Measurements from ENCODE around the gene GPR176.

DNA sequence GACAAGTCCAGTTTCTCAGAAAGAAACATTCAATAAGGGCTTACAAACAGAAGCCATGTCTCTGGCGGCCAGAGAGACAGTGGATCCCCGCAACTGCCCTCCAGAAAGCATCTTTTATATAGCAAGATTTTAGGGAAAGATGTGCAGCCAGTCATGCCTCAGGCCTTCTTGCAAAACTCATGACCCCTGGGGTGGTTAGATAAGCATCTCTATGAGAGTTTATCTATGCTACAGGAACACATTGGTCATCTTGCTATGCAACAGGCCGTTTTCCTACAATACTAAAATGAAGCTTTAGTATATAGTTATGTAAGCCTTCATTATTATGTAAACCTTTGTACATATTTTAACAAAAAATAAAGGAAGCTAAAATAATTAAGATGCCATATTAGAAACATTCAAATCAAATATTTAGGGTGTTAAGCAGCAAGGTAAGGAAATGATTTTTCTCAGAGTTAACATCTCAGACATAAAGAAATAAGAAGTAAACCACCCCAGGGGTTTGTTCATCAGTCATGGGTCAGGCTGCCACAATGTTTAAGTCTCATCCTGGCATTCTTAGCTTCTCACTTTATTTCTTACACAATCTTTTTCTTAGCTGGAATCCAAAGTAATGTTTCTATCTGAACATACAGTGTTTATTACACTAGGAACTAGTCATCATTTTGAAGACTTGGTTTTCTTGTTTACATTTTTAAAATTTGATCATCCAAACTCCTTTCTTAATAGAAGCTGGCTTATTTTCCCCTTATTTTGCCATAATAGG, 131.1 kb downstream of the GPR176 start:
- no peak for TF ChIP-seq POLR2A (IDR thresholded peaks at IDR 0.05)
- TF ChIP-seq, protein P1, sequence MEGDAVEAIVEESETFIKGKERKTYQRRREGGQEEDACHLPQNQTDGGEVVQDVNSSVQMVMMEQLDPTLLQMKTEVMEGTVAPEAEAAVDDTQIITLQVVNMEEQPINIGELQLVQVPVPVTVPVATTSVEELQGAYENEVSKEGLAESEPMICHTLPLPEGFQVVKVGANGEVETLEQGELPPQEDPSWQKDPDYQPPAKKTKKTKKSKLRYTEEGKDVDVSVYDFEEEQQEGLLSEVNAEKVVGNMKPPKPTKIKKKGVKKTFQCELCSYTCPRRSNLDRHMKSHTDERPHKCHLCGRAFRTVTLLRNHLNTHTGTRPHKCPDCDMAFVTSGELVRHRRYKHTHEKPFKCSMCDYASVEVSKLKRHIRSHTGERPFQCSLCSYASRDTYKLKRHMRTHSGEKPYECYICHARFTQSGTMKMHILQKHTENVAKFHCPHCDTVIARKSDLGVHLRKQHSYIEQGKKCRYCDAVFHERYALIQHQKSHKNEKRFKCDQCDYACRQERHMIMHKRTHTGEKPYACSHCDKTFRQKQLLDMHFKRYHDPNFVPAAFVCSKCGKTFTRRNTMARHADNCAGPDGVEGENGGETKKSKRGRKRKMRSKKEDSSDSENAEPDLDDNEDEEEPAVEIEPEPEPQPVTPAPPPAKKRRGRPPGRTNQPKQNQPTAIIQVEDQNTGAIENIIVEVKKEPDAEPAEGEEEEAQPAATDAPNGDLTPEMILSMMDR (IDR thresholded peaks at IDR 0.05): no peak
- TF ChIP-seq POLR2AphosphoS5 (IDR thresholded peaks at IDR 0.05): no peak
- TF ChIP-seq EP300 (IDR thresholded peaks at IDR 0.05): no peak

All from sigmoid colon (tissue), 4 donors.